ENCODE measurements around the gene CDC42EP4. TPM values are rescaled to one million over a fixed set of nuclear protein-coding genes. Genes with fewer than 3 reads are reported as not detected.

The CDC42EP4 gene
- total RNA-seq, 1 donor from 2014 or later = 22.9 TPM

GRCh38 chr17:73269791-73270190 lies 42.0 kb downstream of the CDC42EP4 start:
- peaks cover 10% of the 10 kb centered on the region for H3K27me3 Mint-ChIP-seq (ENCODE audit: unreplicated experiment)
- no peaks in the 10 kb centered on the region for H3K9me3 Mint-ChIP-seq (ENCODE audit: unreplicated experiment)
- H3K4me1 Mint-ChIP-seq (ENCODE audit: unreplicated experiment) = no peaks in the 10 kb centered on the region
- H3K4me3 Mint-ChIP-seq (ENCODE audit: unreplicated experiment) = no peak overlapping the region
- no peak for DNase-seq (ENCODE audit: low spot score)
- no peak for TF ChIP-seq CTCF (IDR thresholded peaks at IDR 0.05; ENCODE audit: unreplicated experiment)
- no peaks in the 10 kb centered on the region for H3K36me3 Mint-ChIP-seq (ENCODE audit: low read depth, unreplicated experiment)
- H3K27ac Mint-ChIP-seq (ENCODE audit: unreplicated experiment) = no peak overlapping the region

- Mint-ChIP-seq H3K9me3 (ENCODE audit: unreplicated experiment) (no peaks in the 10 kb centered on the region), H3K36me3 (ENCODE audit: low read depth, unreplicated experiment) (no peaks in the 10 kb centered on the region), H3K27ac (ENCODE audit: unreplicated experiment) (no peak overlapping the region), H3K27me3 (ENCODE audit: unreplicated experiment) (peaks cover 10% of the 10 kb centered on the region), H3K4me3 (ENCODE audit: unreplicated experiment) (no peak overlapping the region), H3K4me1 (ENCODE audit: unreplicated experiment) (no peaks in the 10 kb centered on the region)
- no peak for TF ChIP-seq CTCF (IDR thresholded peaks at IDR 0.05; ENCODE audit: unreplicated experiment)
- no peak for DNase-seq (ENCODE audit: low spot score)
Observed at GRCh38 chr17:73269329-73269615, 42.5 kb downstream of the CDC42EP4 start.

- H3K27ac Mint-ChIP-seq (ENCODE audit: unreplicated experiment) = no peak overlapping the region
Observed at GRCh38 chr17:73268582-73269328, 43.0 kb downstream of the CDC42EP4 start.

GRCh38 chr17:73267648-73268537 lies 43.9 kb downstream of the CDC42EP4 start:
- H3K4me3 Mint-ChIP-seq (ENCODE audit: unreplicated experiment) = no peak overlapping the region

More at GRCh38 chr17:73268582-73269328, 43.0 kb downstream of the CDC42EP4 start:
- no peaks in the 10 kb centered on the region for H3K36me3 Mint-ChIP-seq (ENCODE audit: low read depth, unreplicated experiment)
- H3K9me3 Mint-ChIP-seq (ENCODE audit: unreplicated experiment) = no peaks in the 10 kb centered on the region
- H3K27me3 Mint-ChIP-seq (ENCODE audit: unreplicated experiment) = peaks cover 10% of the 10 kb centered on the region
- H3K4me1 Mint-ChIP-seq (ENCODE audit: unreplicated experiment) = no peaks in the 10 kb centered on the region
- DNase-seq (ENCODE audit: low spot score) = no peak
- H3K4me3 Mint-ChIP-seq (ENCODE audit: unreplicated experiment) = no peak overlapping the region
- no peak for TF ChIP-seq CTCF (IDR thresholded peaks at IDR 0.05; ENCODE audit: unreplicated experiment)

More at GRCh38 chr17:73267648-73268537, 43.9 kb downstream of the CDC42EP4 start:
- Mint-ChIP-seq H3K27me3 (ENCODE audit: unreplicated experiment) (peaks cover 10% of the 10 kb centered on the region), H3K4me1 (ENCODE audit: unreplicated experiment) (no peaks in the 10 kb centered on the region), H3K27ac (ENCODE audit: unreplicated experiment) (no peak overlapping the region), H3K36me3 (ENCODE audit: low read depth, unreplicated experiment) (no peaks in the 10 kb centered on the region), H3K9me3 (ENCODE audit: unreplicated experiment) (no peaks in the 10 kb centered on the region)
- DNase-seq (ENCODE audit: low spot score) = no peak
- no peak for TF ChIP-seq CTCF (IDR thresholded peaks at IDR 0.05; ENCODE audit: unreplicated experiment)
